GM19351 (cell line): ENCODE measurements around the gene SRRM1.
"Not testable (repeated sequence)": the region's sequence is repeated elsewhere in the genome, so short reads cannot be mapped to it uniquely, and the experiment has no call there.

ENCODE experiments used
- ATAC-seq: cut with Tn5 transposase; IDR thresholded peaks from one replicate; pipeline ENCODE4 v1.9.1; 2021; ENCODE audit warnings: mild to moderate bottlenecking, moderate library complexity; ENCODE audit not compliant: unreplicated experiment

The SRRM1 gene

GRCh38 chr1:24713736-24714135 lies 70.6 kb downstream of the SRRM1 start:
- ATAC-seq, result no peak

DNA sequence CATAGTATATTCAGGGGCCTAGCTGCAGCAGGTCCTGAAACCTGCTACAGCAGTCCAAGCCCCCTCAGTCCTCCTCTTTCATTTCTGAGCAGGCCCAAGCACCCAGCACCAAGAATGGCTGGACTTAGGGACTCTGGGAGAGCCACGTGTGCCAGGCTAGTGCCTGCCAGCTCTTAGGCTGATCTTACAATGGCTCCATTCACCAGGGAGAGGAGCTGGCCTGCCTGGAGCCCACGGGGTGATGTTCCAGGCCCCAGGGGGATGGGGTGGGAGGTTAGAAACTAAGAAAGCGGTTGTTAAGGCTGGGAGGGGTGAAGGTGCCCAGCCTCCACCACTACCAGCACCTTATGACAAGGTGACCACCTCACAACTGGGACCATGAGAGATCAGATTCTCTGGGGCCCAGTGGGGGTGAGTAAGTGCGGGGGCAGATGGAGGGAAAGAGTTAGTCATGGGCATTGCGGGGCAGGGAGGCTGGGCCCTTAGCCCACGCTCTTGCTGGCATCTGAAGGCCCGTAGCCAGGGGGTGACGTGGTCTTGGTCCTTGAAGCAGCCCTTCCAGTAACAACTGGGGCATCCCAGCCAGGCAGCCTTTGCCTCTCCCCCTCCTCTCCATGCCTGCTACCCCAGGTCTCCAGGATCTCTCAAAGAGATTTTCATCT lies 71.9 kb downstream of the SRRM1 start:
- ATAC-seq, result no peak

DNA sequence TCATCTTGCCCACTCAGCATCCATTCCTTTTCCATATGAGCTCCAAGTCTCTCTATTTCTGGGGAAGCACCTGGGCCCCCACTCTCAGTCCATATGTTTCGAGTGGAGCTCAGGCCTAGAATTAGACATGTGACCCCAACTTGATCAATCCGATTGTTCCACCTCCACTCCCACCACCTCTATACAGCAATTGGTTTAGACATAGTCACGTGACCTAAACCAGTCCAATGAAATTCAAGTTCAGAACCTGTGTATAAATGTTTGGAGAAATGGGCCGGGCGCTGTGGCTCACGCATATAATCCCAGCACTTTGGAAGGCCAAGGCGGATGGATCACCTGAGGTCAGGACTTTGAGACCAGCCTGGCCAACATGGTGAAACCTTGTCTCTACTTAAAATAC lies 72.6 kb downstream of the SRRM1 start:
- no peak for ATAC-seq

DNA sequence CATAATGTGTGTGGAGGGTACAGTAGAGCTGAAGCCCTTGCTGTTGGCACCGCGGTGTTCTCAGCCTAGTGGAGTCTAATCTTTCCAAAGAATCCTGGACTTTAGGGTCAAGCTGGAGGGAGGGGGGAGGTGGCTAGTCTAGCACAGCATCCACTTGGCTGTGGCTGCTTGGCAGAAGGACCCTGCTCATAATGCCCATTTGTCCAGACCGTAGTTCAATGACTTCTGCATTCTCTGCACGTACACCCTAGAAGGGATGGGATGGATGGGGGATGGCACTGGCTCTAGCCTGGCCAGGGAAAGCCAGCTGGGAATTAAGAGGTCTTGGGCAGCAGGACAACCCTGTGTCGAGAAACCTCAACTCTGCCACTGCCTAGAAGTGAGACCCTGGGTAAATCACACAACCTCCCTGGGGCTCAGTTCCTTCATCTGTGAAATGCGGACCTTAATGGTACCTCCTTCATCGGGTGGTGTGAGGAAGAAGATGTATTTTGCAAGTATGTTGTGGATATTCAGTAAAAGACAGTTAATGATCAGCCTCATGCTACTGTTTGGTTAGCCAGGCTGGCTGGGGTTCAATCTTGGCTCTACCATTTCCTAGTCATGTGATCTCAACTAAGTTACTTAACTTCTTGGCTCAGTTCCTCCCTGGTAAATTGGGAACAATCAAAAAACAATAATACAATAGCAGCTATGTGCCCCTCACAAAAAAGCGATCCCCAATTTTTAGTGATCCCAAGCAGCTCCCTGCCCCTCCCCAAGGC lies 75.0 kb downstream of the SRRM1 start:
- ATAC-seq, result no peak

DNA sequence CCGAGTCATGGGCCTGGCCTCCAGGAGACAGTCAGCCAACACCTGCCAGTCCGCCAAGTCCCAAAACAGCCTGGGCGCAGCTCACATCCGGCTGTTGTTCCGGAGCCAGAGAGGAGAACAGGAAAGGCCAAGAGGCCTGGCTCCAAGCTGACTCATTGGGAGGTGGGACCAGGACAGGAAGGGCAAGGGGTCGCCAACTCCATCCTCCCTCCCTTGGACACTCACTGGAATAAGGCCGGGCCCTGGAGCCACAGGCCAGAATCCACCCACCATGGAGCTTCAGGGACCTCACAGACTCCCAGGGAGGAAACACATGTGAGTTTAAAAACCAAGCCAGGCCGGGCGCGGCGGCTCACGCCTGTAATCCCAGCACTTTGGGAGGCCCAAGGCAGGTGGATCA lies 77.0 kb downstream of the SRRM1 start:
- no peak for ATAC-seq

GRCh38 chr1:24721533-24721932 lies 78.4 kb downstream of the SRRM1 start:
- ATAC-seq, result no peak

DNA sequence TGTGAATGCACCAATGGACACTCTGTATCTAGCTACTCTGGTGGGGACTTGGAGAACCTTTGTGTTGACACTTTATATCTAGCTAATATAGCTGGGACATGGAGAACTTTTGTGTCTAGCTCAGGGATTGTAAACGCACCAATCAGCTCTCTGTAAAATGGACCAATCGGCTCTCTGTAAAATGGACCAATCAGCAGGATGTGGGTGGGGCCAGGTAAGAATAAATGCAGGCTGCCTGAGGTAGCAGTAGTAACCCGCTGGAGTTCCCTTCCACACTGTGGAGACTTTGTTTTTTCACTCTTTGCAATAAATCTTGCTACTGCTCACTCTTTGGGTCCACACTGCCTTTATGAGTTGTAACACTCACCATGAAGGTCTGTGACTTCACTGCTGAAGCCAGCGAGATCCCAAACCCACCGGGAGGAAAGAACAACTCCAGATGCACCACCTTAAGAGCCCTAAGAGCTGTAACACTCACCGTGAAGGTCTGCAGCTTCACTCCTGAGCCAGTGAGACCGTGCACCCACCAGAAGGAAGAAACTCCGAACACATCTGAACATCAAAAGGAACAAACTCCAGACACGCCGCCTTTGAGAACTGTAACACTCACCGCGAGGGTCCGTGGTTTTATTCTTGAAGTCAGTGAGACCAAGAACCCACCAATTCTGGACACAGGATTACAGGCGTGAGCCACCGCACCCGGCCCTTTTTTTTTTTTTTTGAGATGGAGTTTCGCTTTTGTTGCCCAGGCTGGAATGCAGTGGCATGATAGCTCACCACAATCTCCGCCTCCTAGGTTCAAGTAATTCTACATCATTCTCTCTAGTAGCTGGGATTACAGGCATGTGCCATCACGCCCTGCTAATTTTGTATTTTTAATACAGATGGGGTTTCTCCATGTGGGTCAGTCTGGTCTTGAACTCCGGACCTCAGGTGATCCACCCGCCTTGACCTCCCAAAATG lies 79.3 kb downstream of the SRRM1 start:
- not testable (repeated sequence) for ATAC-seq
